Choroid plexus epithelial cell (primary cell): ENCODE measurements around the gene TMEM183A.

ENCODE experiments used
- DNase-seq: peaks from one replicate; pipeline ENCODE4 v3.0.0-alpha.2; 2010; ENCODE audit warnings: low read depth
- H3K4me3 ChIP-seq: 2 replicates; pipeline ENCODE4 v1.5.1; 2011; ENCODE audit warnings: low read depth, mild to moderate bottlenecking, control low read depth, low read length, moderate library complexity
- TF ChIP-seq, protein P1 (sequence below): conservative IDR thresholded peaks from 2 replicates; pipeline ENCODE4 v1.5.1; 2011; ENCODE audit warnings: low read depth, mild to moderate bottlenecking, control low read depth, inconsistent platforms, low read length, moderate library complexity

Gene TMEM183A

GRCh38 chr1:202987255-202987654, 19.9 kb upstream of the TMEM183A start:
- no peak overlapping the region for H3K4me3 ChIP-seq
- TF ChIP-seq, protein P1, sequence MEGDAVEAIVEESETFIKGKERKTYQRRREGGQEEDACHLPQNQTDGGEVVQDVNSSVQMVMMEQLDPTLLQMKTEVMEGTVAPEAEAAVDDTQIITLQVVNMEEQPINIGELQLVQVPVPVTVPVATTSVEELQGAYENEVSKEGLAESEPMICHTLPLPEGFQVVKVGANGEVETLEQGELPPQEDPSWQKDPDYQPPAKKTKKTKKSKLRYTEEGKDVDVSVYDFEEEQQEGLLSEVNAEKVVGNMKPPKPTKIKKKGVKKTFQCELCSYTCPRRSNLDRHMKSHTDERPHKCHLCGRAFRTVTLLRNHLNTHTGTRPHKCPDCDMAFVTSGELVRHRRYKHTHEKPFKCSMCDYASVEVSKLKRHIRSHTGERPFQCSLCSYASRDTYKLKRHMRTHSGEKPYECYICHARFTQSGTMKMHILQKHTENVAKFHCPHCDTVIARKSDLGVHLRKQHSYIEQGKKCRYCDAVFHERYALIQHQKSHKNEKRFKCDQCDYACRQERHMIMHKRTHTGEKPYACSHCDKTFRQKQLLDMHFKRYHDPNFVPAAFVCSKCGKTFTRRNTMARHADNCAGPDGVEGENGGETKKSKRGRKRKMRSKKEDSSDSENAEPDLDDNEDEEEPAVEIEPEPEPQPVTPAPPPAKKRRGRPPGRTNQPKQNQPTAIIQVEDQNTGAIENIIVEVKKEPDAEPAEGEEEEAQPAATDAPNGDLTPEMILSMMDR, result no peak
- no peak for DNase-seq

- TF ChIP-seq, protein P1, result no peak
- DNase-seq, result no peak
- H3K4me3 ChIP-seq, result no peak overlapping the region
Measured at GRCh38 chr1:202987922-202988583, 19.1 kb upstream of the TMEM183A start.

DNA sequence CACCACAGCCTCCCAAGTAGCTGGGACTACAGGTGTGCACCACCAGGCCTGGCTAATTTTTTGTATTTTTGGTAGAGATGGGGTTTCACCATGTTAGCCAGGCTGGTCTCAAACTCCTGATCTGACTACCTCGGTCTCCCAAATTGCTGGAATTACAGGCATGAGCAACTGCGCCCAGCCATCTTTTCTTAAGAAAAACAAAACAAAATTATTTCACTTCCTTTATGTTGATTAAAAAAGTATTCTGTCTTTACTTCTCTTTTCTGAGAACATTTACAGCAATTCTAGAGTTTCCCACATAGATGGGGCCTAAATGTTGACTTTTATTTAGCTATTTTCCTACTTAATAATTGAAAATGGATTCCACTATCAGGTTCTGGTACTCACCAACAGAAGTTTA, 17.3 kb upstream of the TMEM183A start:
- no peak overlapping the region for H3K4me3 ChIP-seq
- no peak for DNase-seq
- TF ChIP-seq, protein P1, result no peak

GRCh38 chr1:202991112-202991511, 16.1 kb upstream of the TMEM183A start:
- DNase-seq, result no peak
- TF ChIP-seq, protein P1, result no peak
- H3K4me3 ChIP-seq, result no peak overlapping the region

- TF ChIP-seq, protein P1, result no peak
- DNase-seq, result no peak
- no peak overlapping the region for H3K4me3 ChIP-seq
Measured at GRCh38 chr1:202994756-202995155, 12.4 kb upstream of the TMEM183A start.

DNA sequence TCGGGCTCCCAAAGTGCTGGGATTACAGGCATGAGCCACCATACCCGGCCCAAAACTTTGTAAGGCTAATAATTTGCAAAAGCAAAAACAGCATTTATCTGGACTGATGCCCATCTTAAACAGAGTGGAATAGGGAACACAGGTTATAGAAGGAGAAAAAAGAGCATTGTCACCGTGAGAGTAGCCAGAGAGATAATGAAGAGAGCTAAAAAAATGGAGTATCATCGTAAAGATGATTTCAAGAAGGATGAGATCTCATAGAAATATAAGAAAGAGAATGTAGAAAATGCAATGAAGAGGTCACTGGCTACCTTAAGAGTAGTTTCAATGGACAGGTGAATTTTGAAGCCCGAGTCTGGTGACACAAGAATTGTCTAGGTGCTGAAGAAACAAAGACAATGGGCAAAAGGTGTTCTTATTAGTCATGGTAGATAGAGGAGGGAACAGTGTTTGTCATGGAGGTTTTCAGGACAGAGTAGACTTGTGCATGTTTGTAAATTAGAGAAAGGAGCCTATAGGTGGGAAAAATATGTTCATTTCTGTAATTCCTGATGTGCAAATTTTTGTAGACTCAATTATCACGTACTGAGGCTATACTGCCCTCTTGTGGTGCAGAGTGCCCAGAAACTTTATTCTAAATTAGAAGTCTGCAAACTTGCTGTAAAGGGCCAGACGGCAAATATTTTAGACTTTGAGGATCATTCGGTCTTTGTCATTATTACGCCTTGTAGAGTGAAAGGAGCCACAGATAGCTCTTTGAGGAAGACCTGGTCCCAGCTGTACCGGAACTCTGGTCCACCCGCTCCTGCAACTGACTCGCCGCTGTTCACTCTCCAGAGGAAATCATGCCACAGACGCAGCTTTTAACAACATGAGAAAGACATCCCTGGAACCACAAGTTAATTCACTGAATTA, 8.1 kb upstream of the TMEM183A start:
- H3K4me3 ChIP-seq, result no peak overlapping the region
- peak; percentile 74 for DNase-seq
- TF ChIP-seq, protein P1, result peak; percentile 73
